Nephron progenitor cell (in vitro differentiated cells): ENCODE measurements around the gene PARP6.
"Not testable (repeated sequence)": the region's sequence is repeated elsewhere in the genome, so short reads cannot be mapped to it uniquely, and the experiment has no call there.

Experiments
- DNase-seq: peaks from one replicate; pipeline ENCODE4 v3.0.0; 2021
- H3K27ac Mint-ChIP-seq: 2 replicates; pipeline ENCODE4 v1.8.0; 2021; ENCODE audit warnings: mild to moderate bottlenecking, moderate library complexity, mixed read lengths
- H3K27me3 Mint-ChIP-seq: 2 replicates; pipeline ENCODE4 v1.8.0; 2021; ENCODE audit warnings: mild to moderate bottlenecking, low read depth, mixed read lengths; ENCODE audit not compliant: poor library complexity
- H3K36me3 Mint-ChIP-seq: 2 replicates; pipeline ENCODE4 v1.8.0; 2021; ENCODE audit warnings: low read depth, mixed read lengths
- H3K4me1 Mint-ChIP-seq: 2 replicates; pipeline ENCODE4 v1.8.0; 2021; ENCODE audit warnings: mixed read lengths
- H3K4me3 Mint-ChIP-seq: 2 replicates; pipeline ENCODE4 v1.8.0; 2021; ENCODE audit warnings: mild to moderate bottlenecking, moderate library complexity, mixed read lengths
- H3K9me3 Mint-ChIP-seq: 2 replicates; pipeline ENCODE4 v1.8.0; 2021; ENCODE audit warnings: mild to moderate bottlenecking, moderate library complexity, mixed read lengths
- TF ChIP-seq, protein P1 (sequence below): fragments of 200-600 bp; sonication (generic); IDR thresholded peaks from 2 replicates; pipeline ENCODE4 v1.5.0; 2021; ENCODE audit warnings: antibody characterized with exemption

PARP6 gene

DNA sequence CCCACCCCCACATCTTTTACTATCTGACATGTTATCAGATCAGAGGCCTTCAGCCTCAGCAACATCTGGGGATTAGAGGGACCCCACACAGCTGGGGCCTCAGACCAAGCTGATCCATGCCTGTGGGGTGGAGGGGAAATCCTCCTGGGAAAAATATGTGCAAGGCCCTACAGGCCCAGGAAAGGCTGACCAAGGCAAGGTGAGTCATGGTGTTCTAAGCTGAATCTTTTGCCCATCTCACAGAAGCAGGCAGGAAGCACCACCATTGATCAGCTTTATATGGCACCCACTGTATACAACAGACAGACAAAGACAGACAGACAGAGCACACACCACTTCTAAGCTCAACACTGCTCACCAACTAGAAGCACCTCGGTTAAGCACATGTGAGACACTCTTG, 12.4 kb upstream of the PARP6 start:
- Mint-ChIP-seq H3K27ac (no peak overlapping the region), H3K9me3 (no peaks in the 10 kb centered on the region), H3K27me3 (peaks cover 32% of the 10 kb centered on the region), H3K4me1 (peaks cover 8% of the 10 kb centered on the region), H3K36me3 (no peaks in the 10 kb centered on the region), H3K4me3 (no peak overlapping the region)
- TF ChIP-seq, protein P1, sequence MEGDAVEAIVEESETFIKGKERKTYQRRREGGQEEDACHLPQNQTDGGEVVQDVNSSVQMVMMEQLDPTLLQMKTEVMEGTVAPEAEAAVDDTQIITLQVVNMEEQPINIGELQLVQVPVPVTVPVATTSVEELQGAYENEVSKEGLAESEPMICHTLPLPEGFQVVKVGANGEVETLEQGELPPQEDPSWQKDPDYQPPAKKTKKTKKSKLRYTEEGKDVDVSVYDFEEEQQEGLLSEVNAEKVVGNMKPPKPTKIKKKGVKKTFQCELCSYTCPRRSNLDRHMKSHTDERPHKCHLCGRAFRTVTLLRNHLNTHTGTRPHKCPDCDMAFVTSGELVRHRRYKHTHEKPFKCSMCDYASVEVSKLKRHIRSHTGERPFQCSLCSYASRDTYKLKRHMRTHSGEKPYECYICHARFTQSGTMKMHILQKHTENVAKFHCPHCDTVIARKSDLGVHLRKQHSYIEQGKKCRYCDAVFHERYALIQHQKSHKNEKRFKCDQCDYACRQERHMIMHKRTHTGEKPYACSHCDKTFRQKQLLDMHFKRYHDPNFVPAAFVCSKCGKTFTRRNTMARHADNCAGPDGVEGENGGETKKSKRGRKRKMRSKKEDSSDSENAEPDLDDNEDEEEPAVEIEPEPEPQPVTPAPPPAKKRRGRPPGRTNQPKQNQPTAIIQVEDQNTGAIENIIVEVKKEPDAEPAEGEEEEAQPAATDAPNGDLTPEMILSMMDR, result no peak
- DNase-seq, result no peak

DNA sequence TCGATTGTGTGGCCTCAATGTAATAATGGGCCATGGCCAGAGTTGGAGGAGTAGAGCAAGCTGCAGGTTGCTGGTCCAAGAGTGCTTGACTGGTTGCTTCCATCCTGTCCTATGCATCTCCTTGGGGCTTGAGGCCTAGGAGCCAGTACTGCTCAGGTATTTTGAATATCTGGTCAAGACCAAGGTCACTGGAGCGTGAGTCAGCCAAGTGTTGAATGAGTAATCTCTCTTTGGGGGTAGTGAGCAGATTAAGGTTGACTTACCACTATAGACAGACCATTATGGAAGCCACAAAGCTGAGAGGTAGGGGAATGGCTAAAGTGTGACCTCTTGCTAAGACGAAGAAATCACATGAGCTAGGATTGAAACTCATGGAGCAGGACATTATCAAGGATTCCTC, 9.4 kb upstream of the PARP6 start:
- peaks cover 62% of the 10 kb centered on the region for H3K27me3 Mint-ChIP-seq
- no peak for DNase-seq
- no peak overlapping the region for H3K27ac Mint-ChIP-seq
- H3K9me3 Mint-ChIP-seq, result no peaks in the 10 kb centered on the region
- H3K36me3 Mint-ChIP-seq, result no peaks in the 10 kb centered on the region
- no peak overlapping the region for H3K4me3 Mint-ChIP-seq
- TF ChIP-seq, protein P1, result no peak
- H3K4me1 Mint-ChIP-seq, result no peaks in the 10 kb centered on the region

DNA sequence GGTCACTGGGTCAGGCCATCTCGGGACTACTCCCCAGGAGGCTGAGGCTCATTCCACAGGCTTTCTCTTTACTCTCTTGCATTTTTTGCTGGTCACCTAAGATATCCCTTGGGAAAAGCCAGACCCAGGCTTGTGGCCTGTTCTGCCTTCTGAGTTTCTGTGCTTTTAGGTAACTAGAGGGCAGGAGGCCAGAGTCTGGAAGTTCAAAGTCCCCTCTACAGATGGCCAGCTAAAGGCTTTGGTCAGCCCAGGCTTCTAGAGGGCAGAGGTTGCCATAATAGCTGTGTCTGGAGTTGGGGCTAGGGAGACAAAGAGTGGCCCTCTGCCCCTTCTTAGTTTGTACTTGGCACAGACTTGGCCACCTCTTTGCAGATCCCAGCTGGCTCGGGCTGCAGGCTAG, 8.4 kb upstream of the PARP6 start:
- Mint-ChIP-seq H3K27ac (no peak overlapping the region), H3K4me3 (no peak overlapping the region), H3K4me1 (no peaks in the 10 kb centered on the region), H3K27me3 (peaks cover 61% of the 10 kb centered on the region), H3K9me3 (no peaks in the 10 kb centered on the region), H3K36me3 (no peaks in the 10 kb centered on the region)
- TF ChIP-seq, protein P1, result no peak
- DNase-seq, result no peak

DNA sequence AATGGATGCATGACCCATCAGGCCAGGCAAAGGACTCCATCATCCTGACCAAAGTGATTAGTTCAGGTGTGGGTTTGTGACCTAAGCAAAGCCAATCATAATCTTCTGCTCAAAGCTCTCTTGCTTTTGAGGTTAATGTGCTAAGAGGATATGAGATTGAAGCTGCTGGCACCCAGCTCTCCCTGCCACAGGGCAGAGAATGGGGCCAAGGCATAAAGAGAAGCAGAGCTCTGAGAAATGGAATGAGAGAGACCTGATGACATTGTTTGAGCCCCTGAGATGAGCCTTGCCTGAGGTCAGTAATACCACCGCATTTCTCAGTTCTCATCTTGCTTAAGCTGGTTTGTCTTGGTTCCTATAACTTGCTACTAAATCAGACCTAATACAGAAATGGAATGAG, 6.4 kb upstream of the PARP6 start:
- DNase-seq, result no peak
- no peaks in the 10 kb centered on the region for H3K9me3 Mint-ChIP-seq
- TF ChIP-seq, protein P1, result no peak
- H3K4me3 Mint-ChIP-seq, result no peak overlapping the region
- peaks cover 80% of the 10 kb centered on the region for H3K27me3 Mint-ChIP-seq
- H3K4me1 Mint-ChIP-seq, result no peaks in the 10 kb centered on the region
- H3K36me3 Mint-ChIP-seq, result no peaks in the 10 kb centered on the region
- no peak overlapping the region for H3K27ac Mint-ChIP-seq

DNA sequence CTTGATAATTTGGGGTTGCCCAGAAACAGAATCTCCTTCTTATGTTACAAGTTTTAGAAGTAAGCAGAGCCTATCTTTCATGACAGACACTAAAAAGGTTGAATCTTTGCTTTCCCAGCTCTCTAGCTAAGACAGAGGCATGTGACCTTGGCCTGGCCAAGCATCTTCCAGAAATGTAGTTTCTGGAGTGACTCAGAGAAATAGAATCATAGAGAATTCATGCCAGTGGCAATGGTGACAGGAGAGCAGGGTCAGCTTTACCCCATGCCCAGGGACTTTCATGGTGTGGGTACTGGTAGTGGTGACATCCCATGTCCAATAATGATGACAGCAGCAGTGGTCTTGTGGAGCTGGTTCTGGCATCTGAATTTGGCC, 4.0 kb upstream of the PARP6 start:
- no peak for DNase-seq
- Mint-ChIP-seq H3K27ac (no peak overlapping the region), H3K36me3 (no peaks in the 10 kb centered on the region), H3K4me1 (peaks cover 15% of the 10 kb centered on the region), H3K27me3 (peaks cover 76% of the 10 kb centered on the region), H3K9me3 (no peaks in the 10 kb centered on the region), H3K4me3 (no peak overlapping the region)
- TF ChIP-seq, protein P1, result no peak

DNA sequence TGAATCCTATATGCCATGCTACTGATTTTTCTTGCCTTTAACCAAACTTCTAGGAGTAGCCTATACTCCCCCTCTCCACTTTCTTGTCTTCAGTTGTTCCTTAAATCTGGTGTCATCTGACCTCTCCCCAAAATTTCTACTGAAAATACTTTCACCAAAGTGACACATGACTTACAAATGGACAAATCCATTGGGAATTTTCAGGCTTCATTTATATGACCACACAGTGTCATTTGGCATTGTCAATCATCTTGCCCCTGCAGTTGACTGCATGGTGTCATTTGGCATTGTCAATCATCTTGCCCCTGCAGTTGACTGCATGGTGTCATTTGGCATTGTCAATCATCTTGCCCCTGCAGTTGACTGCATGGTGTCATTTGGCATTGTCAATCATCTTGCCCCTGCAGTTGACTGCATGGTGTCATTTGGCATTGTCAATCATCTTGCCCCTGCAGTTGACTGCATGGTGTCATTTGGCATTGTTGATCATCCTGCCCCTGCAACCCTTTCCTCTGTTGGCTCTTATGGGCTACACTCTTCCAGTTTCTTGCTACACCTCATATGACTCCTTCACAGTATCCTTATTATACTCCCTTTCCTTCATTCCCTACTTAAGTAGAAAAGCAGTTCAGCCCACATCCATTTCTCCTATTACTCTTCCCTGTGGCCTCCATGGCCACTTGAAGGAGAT, 3.4 kb upstream of the PARP6 start:
- not testable (repeated sequence) for H3K4me3 Mint-ChIP-seq, H3K27ac Mint-ChIP-seq, H3K9me3 Mint-ChIP-seq, H3K36me3 Mint-ChIP-seq, DNase-seq
- peaks cover 71% of the 10 kb centered on the region for H3K27me3 Mint-ChIP-seq
- H3K4me1 Mint-ChIP-seq, result peaks cover 21% of the 10 kb centered on the region
